ENCODE measurements around the gene CRYBB1. TPM values are rescaled to one million over a fixed set of nuclear protein-coding genes. Genes with fewer than 3 reads are reported as not detected.

Gene CRYBB1
- total RNA-seq, 1 experiment from 2014 or later, result not detected

DNA sequence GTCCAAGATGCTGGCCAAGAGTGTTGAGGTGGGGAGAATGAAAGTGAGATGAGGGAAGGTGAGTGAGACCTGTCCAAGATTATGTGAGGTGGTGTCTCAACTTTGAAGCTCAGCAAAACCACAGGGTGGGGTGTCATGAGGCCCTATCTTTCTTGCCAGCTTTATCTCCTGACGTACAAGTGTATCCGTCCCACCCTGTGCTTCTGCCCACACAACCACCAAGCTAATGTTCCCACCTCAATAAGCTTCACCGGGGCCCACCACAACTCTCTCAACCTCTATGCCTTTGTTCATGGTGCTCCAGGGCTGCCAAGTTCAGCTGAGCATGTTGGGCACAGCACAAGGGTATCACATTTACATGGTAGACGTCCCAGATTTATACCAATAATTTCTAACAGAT, 20.8 kb downstream of the CRYBB1 start:
- no TSS peak for BruUV-seq (replicated peaks)
- Mint-ChIP-seq H3K4me1 (ENCODE audit: low read depth, unreplicated experiment) (peaks cover 20% of the 10 kb centered on the region), H3K36me3 (ENCODE audit: insufficient read depth, unreplicated experiment) (peaks cover 3% of the 10 kb centered on the region), H3K4me3 (ENCODE audit: low read depth, unreplicated experiment) (no peak overlapping the region), H3K9me3 (ENCODE audit: low read depth, unreplicated experiment) (no peaks in the 10 kb centered on the region), H3K27ac (ENCODE audit: unreplicated experiment) (no peak overlapping the region), H3K27me3 (ENCODE audit: unreplicated experiment) (peaks cover 57% of the 10 kb centered on the region)
- DNase-seq, result no peak
- intact Hi-C loops (cut with micrococcal nuclease; ENCODE audit: unreplicated experiment), result no loop called here
- CTCF ChIA-PET, result no interaction called here
- TF ChIP-seq, protein P1, sequence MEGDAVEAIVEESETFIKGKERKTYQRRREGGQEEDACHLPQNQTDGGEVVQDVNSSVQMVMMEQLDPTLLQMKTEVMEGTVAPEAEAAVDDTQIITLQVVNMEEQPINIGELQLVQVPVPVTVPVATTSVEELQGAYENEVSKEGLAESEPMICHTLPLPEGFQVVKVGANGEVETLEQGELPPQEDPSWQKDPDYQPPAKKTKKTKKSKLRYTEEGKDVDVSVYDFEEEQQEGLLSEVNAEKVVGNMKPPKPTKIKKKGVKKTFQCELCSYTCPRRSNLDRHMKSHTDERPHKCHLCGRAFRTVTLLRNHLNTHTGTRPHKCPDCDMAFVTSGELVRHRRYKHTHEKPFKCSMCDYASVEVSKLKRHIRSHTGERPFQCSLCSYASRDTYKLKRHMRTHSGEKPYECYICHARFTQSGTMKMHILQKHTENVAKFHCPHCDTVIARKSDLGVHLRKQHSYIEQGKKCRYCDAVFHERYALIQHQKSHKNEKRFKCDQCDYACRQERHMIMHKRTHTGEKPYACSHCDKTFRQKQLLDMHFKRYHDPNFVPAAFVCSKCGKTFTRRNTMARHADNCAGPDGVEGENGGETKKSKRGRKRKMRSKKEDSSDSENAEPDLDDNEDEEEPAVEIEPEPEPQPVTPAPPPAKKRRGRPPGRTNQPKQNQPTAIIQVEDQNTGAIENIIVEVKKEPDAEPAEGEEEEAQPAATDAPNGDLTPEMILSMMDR (IDR thresholded peaks at IDR 0.05; ENCODE audit: unreplicated experiment), result no peak

- Mint-ChIP-seq H3K4me1 (ENCODE audit: low read depth, unreplicated experiment) (peaks cover 20% of the 10 kb centered on the region), H3K4me3 (ENCODE audit: low read depth, unreplicated experiment) (no peak overlapping the region), H3K9me3 (ENCODE audit: low read depth, unreplicated experiment) (no peaks in the 10 kb centered on the region), H3K27me3 (ENCODE audit: unreplicated experiment) (peaks cover 26% of the 10 kb centered on the region), H3K36me3 (ENCODE audit: insufficient read depth, unreplicated experiment) (peaks cover 23% of the 10 kb centered on the region), H3K27ac (ENCODE audit: unreplicated experiment) (no peak overlapping the region)
- TF ChIP-seq, protein P1 (IDR thresholded peaks at IDR 0.05; ENCODE audit: unreplicated experiment), result no peak
- CTCF ChIA-PET, result no interaction called here
- no TSS peak for BruUV-seq (replicated peaks)
- intact Hi-C loops (cut with micrococcal nuclease; ENCODE audit: unreplicated experiment), result no loop called here
- DNase-seq, result no peak
These were observed 24.1 kb downstream of the CRYBB1 start for GRCh38 chr22:26593763-26594162.

DNA sequence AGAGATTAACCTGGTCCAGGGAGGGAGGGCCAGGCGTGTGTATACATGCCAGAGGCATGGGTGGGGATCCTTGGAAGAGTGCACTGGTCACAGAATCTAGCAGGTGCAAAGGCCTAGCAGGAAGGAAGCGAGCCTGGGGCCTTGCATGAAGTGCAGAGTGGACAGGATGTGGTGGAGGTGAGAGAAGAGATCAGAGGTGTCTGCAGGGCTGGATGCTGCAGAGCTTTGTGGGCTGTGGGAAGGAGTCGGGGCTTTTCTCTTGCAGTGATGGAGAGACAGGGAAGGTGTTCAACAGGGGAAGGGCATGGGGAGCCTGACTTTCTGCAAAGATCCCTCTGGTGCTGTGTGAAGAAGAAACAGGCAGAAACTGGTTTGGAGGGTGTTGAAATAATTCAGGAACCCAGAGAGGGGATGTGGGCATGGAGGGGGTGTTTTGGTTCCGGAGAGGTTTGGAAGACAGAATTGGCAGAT, 25.4 kb downstream of the CRYBB1 start:
- H3K27ac Mint-ChIP-seq (ENCODE audit: unreplicated experiment), result no peak overlapping the region
- DNase-seq, result no peak
- TF ChIP-seq, protein P1 (IDR thresholded peaks at IDR 0.05; ENCODE audit: unreplicated experiment), result no peak
- H3K9me3 Mint-ChIP-seq (ENCODE audit: low read depth, unreplicated experiment), result no peaks in the 10 kb centered on the region
- no peak overlapping the region for H3K4me3 Mint-ChIP-seq (ENCODE audit: low read depth, unreplicated experiment)
- CTCF ChIA-PET, result no interaction called here
- H3K36me3 Mint-ChIP-seq (ENCODE audit: insufficient read depth, unreplicated experiment), result peaks cover 27% of the 10 kb centered on the region
- intact Hi-C loops (cut with micrococcal nuclease; ENCODE audit: unreplicated experiment), result no loop called here
- H3K27me3 Mint-ChIP-seq (ENCODE audit: unreplicated experiment), result peaks cover 13% of the 10 kb centered on the region
- BruUV-seq (replicated peaks), result no TSS peak
- H3K4me1 Mint-ChIP-seq (ENCODE audit: low read depth, unreplicated experiment), result peaks cover 8% of the 10 kb centered on the region

GRCh38 chr22:26589845-26590736, 27.7 kb downstream of the CRYBB1 start, which contains the start of gene TPST2:
TSS of gene TPST2 (minus strand) at chr22:26590132. CDS start at chr22:26541630, 48,502 bp downstream.
- H3K36me3 Mint-ChIP-seq (ENCODE audit: insufficient read depth, unreplicated experiment), result peaks cover 27% of the 10 kb centered on the region
- H3K27me3 Mint-ChIP-seq (ENCODE audit: unreplicated experiment), result no peaks in the 10 kb centered on the region
- intact Hi-C loops (cut with micrococcal nuclease; ENCODE audit: unreplicated experiment), result no loop called here
- CTCF ChIA-PET, result interaction anchor here (0.7 kb wide), 1 partner anchor 1463 kb away, joined by 3 read pairs; no protein-coding TSS in a partner anchor
- peak within 1 kb of the TSS; percentile 35 for H3K27ac Mint-ChIP-seq (ENCODE audit: unreplicated experiment)
- H3K9me3 Mint-ChIP-seq (ENCODE audit: low read depth, unreplicated experiment), result no peaks in the 10 kb centered on the region
- no TSS peak for BruUV-seq (replicated peaks)
- H3K4me3 Mint-ChIP-seq (ENCODE audit: low read depth, unreplicated experiment), result peak within 1 kb of the TSS; percentile 74
- no peaks in the 10 kb centered on the region for H3K4me1 Mint-ChIP-seq (ENCODE audit: low read depth, unreplicated experiment)
- TF ChIP-seq, protein P1 (IDR thresholded peaks at IDR 0.05; ENCODE audit: unreplicated experiment), result no peak
- DNase-seq, result peak; percentile 80
